GM12873 (cell line): ENCODE results near the gene FBXL7.

ENCODE experiments used
- TF ChIP-seq, protein P1 (sequence below): IDR thresholded peaks from 2 replicates; pipeline ENCODE4 v1.5.1; 2012; ENCODE audit warnings: low read depth, mild to moderate bottlenecking, moderate library complexity, low read length, control low read depth; ENCODE audit not compliant: insufficient read depth; ENCODE audit errors: missing control alignments

Gene FBXL7

DNA sequence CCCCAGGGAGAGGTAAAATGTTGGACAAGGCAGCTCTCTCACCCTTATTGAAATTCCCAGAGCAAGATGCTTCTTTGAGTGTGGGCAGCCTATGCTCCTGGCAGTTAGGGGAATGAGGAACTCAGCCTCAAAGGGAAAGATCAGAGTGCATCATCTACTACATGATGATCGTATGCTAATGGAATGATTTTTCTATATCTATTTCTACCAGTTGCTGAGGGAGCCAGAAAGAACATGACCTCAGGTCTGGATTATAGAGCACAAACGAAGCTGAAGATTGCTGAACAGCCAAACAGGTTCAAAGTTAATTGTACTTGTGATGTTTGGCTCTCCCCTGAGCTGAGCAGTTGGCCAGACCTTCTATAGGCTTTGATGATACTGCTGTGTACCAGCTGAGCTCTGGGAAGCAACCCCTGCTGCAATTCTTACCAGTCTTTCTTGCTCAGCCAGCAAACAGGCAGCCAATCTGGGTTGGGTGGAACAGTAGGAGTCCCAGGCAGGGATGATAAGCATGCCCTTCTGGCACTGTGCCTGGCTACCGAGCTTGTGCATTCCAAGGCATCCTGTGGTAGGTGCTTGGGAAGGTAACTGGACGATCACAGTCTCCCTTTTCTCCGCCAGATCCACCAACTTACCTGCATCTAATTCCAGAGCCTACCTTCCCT lies 10.3 kb upstream of the FBXL7 start:
- TF ChIP-seq, protein P1, sequence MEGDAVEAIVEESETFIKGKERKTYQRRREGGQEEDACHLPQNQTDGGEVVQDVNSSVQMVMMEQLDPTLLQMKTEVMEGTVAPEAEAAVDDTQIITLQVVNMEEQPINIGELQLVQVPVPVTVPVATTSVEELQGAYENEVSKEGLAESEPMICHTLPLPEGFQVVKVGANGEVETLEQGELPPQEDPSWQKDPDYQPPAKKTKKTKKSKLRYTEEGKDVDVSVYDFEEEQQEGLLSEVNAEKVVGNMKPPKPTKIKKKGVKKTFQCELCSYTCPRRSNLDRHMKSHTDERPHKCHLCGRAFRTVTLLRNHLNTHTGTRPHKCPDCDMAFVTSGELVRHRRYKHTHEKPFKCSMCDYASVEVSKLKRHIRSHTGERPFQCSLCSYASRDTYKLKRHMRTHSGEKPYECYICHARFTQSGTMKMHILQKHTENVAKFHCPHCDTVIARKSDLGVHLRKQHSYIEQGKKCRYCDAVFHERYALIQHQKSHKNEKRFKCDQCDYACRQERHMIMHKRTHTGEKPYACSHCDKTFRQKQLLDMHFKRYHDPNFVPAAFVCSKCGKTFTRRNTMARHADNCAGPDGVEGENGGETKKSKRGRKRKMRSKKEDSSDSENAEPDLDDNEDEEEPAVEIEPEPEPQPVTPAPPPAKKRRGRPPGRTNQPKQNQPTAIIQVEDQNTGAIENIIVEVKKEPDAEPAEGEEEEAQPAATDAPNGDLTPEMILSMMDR: no peak

DNA sequence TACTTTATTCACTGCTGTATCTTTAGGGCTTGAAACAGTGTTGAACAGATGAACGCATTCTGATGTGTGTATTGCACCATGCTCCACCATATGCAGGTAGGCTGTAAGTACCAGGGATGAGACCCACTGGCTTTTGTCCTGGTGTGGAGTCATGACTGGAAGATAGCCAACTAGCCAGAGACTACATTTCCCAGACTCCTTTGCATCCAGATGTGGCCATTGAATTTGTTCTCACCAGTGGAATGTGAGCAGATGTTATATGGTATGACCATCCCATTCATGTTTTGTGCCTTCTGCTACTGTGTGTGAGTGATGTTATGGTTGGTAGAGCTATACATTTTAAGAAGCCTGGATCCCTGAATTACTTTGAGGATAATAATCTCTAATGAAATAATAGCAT lies 7.4 kb upstream of the FBXL7 start:
- TF ChIP-seq, protein P1: no peak

DNA sequence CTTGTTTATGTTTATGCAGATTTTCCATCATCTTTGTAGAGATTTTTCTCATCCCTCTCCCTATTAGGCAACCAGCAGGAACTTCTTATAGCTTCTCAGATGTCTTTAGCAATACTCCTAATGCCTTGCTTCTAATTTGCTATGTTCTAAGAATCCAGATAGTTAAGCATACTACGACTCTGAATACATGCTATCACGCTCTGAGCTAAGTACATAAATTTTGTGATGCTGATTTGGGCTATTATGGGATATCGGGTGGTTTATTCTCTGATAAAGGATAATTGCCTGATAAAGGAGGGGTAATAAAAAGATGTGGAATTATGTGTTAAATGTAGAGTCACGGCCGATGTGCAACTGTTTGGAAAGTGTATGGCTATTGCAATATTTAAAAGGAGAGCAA lies 6.5 kb upstream of the FBXL7 start:
- TF ChIP-seq, protein P1: no peak

DNA sequence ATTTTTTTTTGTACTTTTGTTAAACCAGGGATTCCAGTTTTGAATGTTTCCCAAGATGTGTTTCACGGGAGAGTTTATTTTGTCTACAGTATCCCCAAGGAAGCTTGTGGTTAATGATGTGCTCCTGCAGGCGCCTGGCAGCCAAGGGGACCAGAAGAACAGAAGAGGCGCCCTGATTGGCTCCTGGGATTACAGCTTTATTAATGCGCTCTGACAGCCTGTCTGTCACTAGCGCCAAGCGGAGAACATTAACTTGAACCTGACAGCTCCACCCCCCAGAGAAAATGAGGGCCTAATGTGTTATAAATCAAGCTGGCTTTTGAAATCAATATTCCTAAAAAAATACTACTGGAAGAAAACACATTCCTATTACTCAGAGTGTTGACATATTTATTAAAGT lies 5.0 kb upstream of the FBXL7 start:
- TF ChIP-seq, protein P1: no peak

DNA sequence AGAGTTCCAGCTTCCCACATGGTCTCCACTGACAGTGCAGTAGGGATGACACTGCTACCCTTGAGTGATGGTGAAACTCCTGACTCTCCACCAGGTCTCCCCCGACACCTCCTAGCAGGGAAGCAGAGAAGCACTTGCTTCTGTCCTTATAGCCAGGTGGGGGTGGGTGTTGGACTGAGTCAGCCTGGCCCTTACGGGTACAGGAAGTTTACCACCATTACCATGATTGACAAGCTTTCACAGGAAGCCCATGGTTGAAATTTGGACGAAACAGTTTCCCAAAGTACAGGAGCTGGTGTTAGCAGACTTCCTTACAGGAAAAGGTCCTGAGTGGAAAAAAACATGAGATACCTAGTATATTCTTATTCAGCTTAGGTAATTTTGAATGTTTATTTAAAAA lies 3.1 kb upstream of the FBXL7 start:
- TF ChIP-seq, protein P1: no peak

DNA sequence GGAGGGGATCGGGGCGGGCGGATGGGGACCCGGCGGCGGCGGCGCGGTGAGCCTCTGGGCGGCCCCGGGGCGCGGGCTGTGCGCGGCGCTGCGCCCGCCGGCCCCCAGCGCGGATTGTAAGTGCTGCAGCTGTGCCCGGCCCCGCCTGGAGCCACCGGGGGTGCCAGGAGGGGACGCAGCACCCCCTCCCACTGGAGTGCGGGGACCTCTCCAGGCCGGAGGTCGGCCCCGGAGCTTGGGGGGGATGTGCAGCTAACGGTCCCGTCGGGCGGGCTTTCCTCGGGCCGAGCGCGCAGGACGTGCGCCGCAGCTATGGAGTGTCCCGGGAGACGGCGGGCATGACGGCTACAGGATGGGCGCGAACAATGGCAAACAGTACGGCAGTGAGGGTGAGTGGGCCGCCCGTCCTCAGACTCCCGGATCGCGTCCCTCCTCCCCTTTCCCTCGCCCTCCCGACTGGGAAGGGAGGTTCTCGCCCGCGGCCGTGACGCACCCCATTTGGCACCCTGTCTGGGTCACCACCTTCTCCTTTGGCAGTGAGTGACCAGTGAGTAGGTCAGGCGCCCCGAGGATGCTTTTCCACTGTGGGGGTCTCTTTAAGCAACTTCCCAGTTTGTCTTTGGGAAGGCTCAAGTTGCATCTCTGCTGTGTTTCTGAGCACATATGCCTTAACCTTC lies 483 bp downstream of the FBXL7 start:
- TF ChIP-seq, protein P1: no peak

DNA sequence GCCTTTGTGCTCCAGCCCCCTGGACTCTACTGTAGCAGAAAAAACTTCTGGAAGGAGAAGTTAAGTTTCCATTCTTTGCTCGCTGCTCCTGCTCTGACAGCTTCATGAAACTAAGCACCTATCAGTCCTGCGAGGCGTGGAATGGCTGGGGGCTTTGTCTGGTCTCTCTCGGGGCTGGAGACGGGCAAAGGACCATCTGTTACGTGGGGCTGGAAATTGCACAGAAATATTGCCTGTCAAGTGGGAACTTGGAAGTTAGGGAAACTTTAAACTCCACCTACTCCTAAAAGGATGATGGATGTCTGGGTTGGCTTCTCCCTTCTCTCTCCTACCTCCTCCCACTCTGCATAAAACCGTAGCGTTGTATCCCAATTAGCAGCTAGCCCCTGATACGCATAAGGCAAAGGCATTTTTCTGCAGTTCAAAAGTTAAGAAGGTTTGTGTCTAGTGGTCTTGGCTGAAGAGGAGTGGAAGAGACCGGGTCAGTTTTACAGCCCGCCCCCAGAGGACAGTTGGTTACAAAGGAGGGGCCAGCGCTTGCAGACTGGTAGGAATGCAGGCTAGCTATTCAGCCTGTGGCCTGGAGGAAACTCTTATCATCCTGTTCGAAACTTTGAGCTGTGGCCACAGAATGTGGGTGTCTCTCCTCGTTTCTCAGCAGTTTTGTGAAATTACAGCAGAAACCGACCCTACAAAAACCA lies 1.3 kb downstream of the FBXL7 start:
- TF ChIP-seq, protein P1: no peak
